ENCODE data around the gene GRID1.

Gene GRID1

GRCh38 chr10:86388119-86388704 lies 21.6 kb upstream of the GRID1 start:
- peaks cover 43 to 73% of the 10 kb centered on the region in 2 experiments for H3K27me3 ChIP-seq (ENCODE audit: control insufficient read depth in 1 of 2, insufficient read depth in 1 of 2, low read length in 2 of 2)
- no peak overlapping the region for H3K27ac ChIP-seq (ENCODE audit: low read length, poor library complexity, severe bottlenecking)
- H3K9ac ChIP-seq (ENCODE audit: low read length), result no peak overlapping the region
- H2BK120ac ChIP-seq (ENCODE audit: low read depth, low read length), result no peak overlapping the region
- no peaks in the 10 kb centered on the region for H3K79me1 ChIP-seq (replicated peaks; ENCODE audit: low read length, poor library complexity, severe bottlenecking)
- H2AK5ac ChIP-seq (ENCODE audit: low read length, severe bottlenecking), result no peak overlapping the region
- H3K36me3 ChIP-seq (ENCODE audit: control insufficient read depth in 1 of 2, insufficient read depth in 2 of 2, low read depth in 1 of 2, low read length in 2 of 2), result no peaks in the 10 kb centered on the region
- no peak overlapping the region for H3K4me3 ChIP-seq (ENCODE audit: insufficient read depth in 1 of 2, low read depth in 1 of 2, low read length in 2 of 2)
- H2BK5ac ChIP-seq (ENCODE audit: low read depth, low read length, poor library complexity, severe bottlenecking), result no peak overlapping the region
- no peak for DNase-seq
- no peak overlapping the region for H2BK15ac ChIP-seq (ENCODE audit: low read depth, poor library complexity, severe bottlenecking)
- no peak overlapping the region for H3K18ac ChIP-seq (ENCODE audit: low read depth in 1 of 2, low read length in 2 of 2)
- H4K91ac ChIP-seq (ENCODE audit: low read length), result peak overlapping the region; percentile 56
- no peak overlapping the region for H4K8ac ChIP-seq (ENCODE audit: low read length)
- WGBS, result 65% methylated on average over 13 of the region's 13 CpGs
- H3K4me1 ChIP-seq (ENCODE audit: control insufficient read depth, insufficient read depth, low read depth, low read length), result peaks cover 7% of the 10 kb centered on the region
- H3K9me3 ChIP-seq (ENCODE audit: control insufficient read depth, low read length), result no peaks in the 10 kb centered on the region
- H2AFZ ChIP-seq (ENCODE audit: low read depth, low read length), result no peak overlapping the region
- no peak overlapping the region for H3K4me2 ChIP-seq (ENCODE audit: low read length, poor library complexity, severe bottlenecking)
- H3K23ac ChIP-seq (ENCODE audit: low read length in 2 of 2), result no peak overlapping the region
- no peak overlapping the region for H3K14ac ChIP-seq (ENCODE audit: low read length in 2 of 2)
- no peak overlapping the region for H3K4ac ChIP-seq (ENCODE audit: low read depth in 1 of 2, low read length in 2 of 2)
- no peak overlapping the region for H2BK12ac ChIP-seq (ENCODE audit: low read length in 2 of 2)

GRCh38 chr10:86387178-86387794 lies 20.7 kb upstream of the GRID1 start:
- Histone ChIP-seq H3K27ac (ENCODE audit: low read length, poor library complexity, severe bottlenecking) (no peak overlapping the region), H2BK12ac (ENCODE audit: low read length in 2 of 2) (no peak overlapping the region), H4K91ac (ENCODE audit: low read length) (no peak overlapping the region), H3K18ac (ENCODE audit: low read depth in 1 of 2, low read length in 2 of 2) (no peak overlapping the region), H3K4ac (ENCODE audit: low read depth in 1 of 2, low read length in 2 of 2) (no peak overlapping the region), H3K14ac (ENCODE audit: low read length in 2 of 2) (no peak overlapping the region), H4K8ac (ENCODE audit: low read length) (no peak overlapping the region), H3K36me3 (ENCODE audit: control insufficient read depth in 1 of 2, insufficient read depth in 2 of 2, low read depth in 1 of 2, low read length in 2 of 2) (no peaks in the 10 kb centered on the region), H3K4me3 (ENCODE audit: insufficient read depth in 1 of 2, low read depth in 1 of 2, low read length in 2 of 2) (no peak overlapping the region), H3K9me3 (ENCODE audit: control insufficient read depth, low read length) (no peaks in the 10 kb centered on the region), H2AFZ (ENCODE audit: low read depth, low read length) (no peak overlapping the region), H2AK5ac (ENCODE audit: low read length, severe bottlenecking) (no peak overlapping the region), H2BK15ac (ENCODE audit: low read depth, poor library complexity, severe bottlenecking) (no peak overlapping the region), H2BK5ac (ENCODE audit: low read depth, low read length, poor library complexity, severe bottlenecking) (no peak overlapping the region), H3K79me1 (replicated peaks; ENCODE audit: low read length, poor library complexity, severe bottlenecking) (no peaks in the 10 kb centered on the region), H3K4me1 (ENCODE audit: control insufficient read depth, insufficient read depth, low read depth, low read length) (peaks cover 7% of the 10 kb centered on the region), H3K27me3 (ENCODE audit: control insufficient read depth in 1 of 2, insufficient read depth in 1 of 2, low read length in 2 of 2) (peaks cover 40 to 68% of the 10 kb centered on the region in 2 experiments), H3K9ac (ENCODE audit: low read length) (no peak overlapping the region), H3K4me2 (ENCODE audit: low read length, poor library complexity, severe bottlenecking) (no peak overlapping the region), H2BK120ac (ENCODE audit: low read depth, low read length) (no peak overlapping the region), H3K23ac (ENCODE audit: low read length in 2 of 2) (no peak overlapping the region)
- WGBS, result 70% methylated on average over 7 of the region's 7 CpGs
- no peak for DNase-seq

DNA sequence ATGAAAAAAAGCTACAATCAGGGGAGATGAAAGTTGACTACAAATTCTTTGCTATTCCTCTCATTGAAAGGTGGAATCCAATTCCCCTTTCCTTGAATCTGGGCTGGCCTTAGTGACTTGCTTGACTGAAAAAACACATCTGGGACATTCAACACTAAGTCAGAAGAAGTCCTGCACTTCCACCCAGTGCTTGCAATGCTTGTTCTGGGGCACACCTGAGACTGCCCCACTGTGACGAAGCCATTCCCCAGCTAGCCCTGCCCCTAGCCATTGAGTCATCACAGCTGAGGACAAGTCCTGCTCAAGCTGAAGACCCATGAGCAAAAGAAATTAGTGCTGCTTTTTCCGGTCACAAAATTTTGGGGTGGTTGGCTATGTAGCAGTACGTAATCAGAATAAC lies 19.2 kb upstream of the GRID1 start:
- Histone ChIP-seq H3K4me2 (ENCODE audit: low read length, poor library complexity, severe bottlenecking) (no peak overlapping the region), H3K4ac (ENCODE audit: low read depth in 1 of 2, low read length in 2 of 2) (no peak overlapping the region), H3K9me3 (ENCODE audit: control insufficient read depth, low read length) (no peaks in the 10 kb centered on the region), H2BK15ac (ENCODE audit: low read depth, poor library complexity, severe bottlenecking) (no peak overlapping the region), H3K23ac (ENCODE audit: low read length in 2 of 2) (no peak overlapping the region), H2AK5ac (ENCODE audit: low read length, severe bottlenecking) (no peak overlapping the region), H3K18ac (ENCODE audit: low read depth in 1 of 2, low read length in 2 of 2) (no peak overlapping the region), H2BK120ac (ENCODE audit: low read depth, low read length) (no peak overlapping the region), H2BK5ac (ENCODE audit: low read depth, low read length, poor library complexity, severe bottlenecking) (no peak overlapping the region), H3K27ac (ENCODE audit: low read length, poor library complexity, severe bottlenecking) (no peak overlapping the region), H2AFZ (ENCODE audit: low read depth, low read length) (no peak overlapping the region), H3K4me3 (ENCODE audit: insufficient read depth in 1 of 2, low read depth in 1 of 2, low read length in 2 of 2) (no peak overlapping the region), H3K9ac (ENCODE audit: low read length) (no peak overlapping the region), H3K36me3 (ENCODE audit: control insufficient read depth in 1 of 2, insufficient read depth in 2 of 2, low read depth in 1 of 2, low read length in 2 of 2) (no peaks in the 10 kb centered on the region), H3K14ac (ENCODE audit: low read length in 2 of 2) (no peak overlapping the region), H2BK12ac (ENCODE audit: low read length in 2 of 2) (no peak overlapping the region), H4K8ac (ENCODE audit: low read length) (no peak overlapping the region), H3K79me1 (replicated peaks; ENCODE audit: low read length, poor library complexity, severe bottlenecking) (no peaks in the 10 kb centered on the region), H3K27me3 (ENCODE audit: control insufficient read depth in 1 of 2, insufficient read depth in 1 of 2, low read length in 2 of 2) (peaks cover 33 to 68% of the 10 kb centered on the region in 2 experiments), H4K91ac (ENCODE audit: low read length) (no peak overlapping the region), H3K4me1 (ENCODE audit: control insufficient read depth, insufficient read depth, low read depth, low read length) (peaks cover 7% of the 10 kb centered on the region)
- no peak for DNase-seq
- 84% methylated on average over 1 of the region's 3 CpGs for WGBS

DNA sequence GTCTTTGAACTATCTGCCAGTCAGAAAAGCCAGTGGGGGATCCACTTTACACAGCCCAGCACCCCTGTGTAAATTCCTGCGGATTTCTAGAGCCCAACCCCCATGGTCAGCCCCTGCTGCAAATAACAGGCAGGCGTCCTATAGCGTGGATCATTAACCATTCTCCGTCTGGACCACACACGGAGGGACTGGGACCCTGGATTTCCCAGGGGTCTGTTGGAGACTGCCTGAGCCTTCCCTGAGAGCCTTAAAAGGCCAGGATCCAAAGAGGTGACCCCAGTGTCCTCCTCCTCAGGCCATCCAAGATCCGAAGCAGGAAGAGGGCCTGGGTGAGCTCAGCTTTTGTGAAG lies 11.2 kb upstream of the GRID1 start:
- Histone ChIP-seq H3K9ac (ENCODE audit: low read length) (no peak overlapping the region), H4K8ac (ENCODE audit: low read length) (no peak overlapping the region), H2AK5ac (ENCODE audit: low read length, severe bottlenecking) (no peak overlapping the region), H2BK120ac (ENCODE audit: low read depth, low read length) (no peak overlapping the region), H2AFZ (ENCODE audit: low read depth, low read length) (no peak overlapping the region), H3K4me3 (ENCODE audit: insufficient read depth in 1 of 2, low read depth in 1 of 2, low read length in 2 of 2) (no peak overlapping the region), H3K36me3 (ENCODE audit: control insufficient read depth in 1 of 2, insufficient read depth in 2 of 2, low read depth in 1 of 2, low read length in 2 of 2) (no peaks in the 10 kb centered on the region), H3K27me3 (ENCODE audit: control insufficient read depth in 1 of 2, insufficient read depth in 1 of 2, low read length in 2 of 2) (peaks cover 44 to 81% of the 10 kb centered on the region in 2 experiments), H3K27ac (ENCODE audit: low read length, poor library complexity, severe bottlenecking) (no peak overlapping the region), H3K18ac (ENCODE audit: low read depth in 1 of 2, low read length in 2 of 2) (no peak overlapping the region), H4K91ac (ENCODE audit: low read length) (no peak overlapping the region), H3K4me2 (ENCODE audit: low read length, poor library complexity, severe bottlenecking) (no peak overlapping the region), H3K4ac (ENCODE audit: low read depth in 1 of 2, low read length in 2 of 2) (no peak overlapping the region), H3K79me1 (replicated peaks; ENCODE audit: low read length, poor library complexity, severe bottlenecking) (no peaks in the 10 kb centered on the region), H2BK15ac (ENCODE audit: low read depth, poor library complexity, severe bottlenecking) (no peak overlapping the region), H3K4me1 (ENCODE audit: control insufficient read depth, insufficient read depth, low read depth, low read length) (peaks cover 7% of the 10 kb centered on the region), H3K14ac (ENCODE audit: low read length in 2 of 2) (no peak overlapping the region), H2BK12ac (ENCODE audit: low read length in 2 of 2) (no peak overlapping the region), H2BK5ac (ENCODE audit: low read depth, low read length, poor library complexity, severe bottlenecking) (no peak overlapping the region), H3K9me3 (ENCODE audit: control insufficient read depth, low read length) (no peaks in the 10 kb centered on the region), H3K23ac (ENCODE audit: low read length in 2 of 2) (no peak overlapping the region)
- no peak for DNase-seq
- 67% methylated on average over 6 of the region's 6 CpGs for WGBS

Data from mesenchymal stem cell (in vitro differentiated cells and primary cell).